ENCODE results near the gene CLEC4D. TPM values are rescaled to one million over a fixed set of nuclear protein-coding genes. Genes with fewer than 3 reads are reported as not detected.

Gene CLEC4D
- polyA plus RNA-seq, 1 donor (not counting 4 experiments of a cell fraction or from before 2014, with no cell fraction given) = not detected

DNA sequence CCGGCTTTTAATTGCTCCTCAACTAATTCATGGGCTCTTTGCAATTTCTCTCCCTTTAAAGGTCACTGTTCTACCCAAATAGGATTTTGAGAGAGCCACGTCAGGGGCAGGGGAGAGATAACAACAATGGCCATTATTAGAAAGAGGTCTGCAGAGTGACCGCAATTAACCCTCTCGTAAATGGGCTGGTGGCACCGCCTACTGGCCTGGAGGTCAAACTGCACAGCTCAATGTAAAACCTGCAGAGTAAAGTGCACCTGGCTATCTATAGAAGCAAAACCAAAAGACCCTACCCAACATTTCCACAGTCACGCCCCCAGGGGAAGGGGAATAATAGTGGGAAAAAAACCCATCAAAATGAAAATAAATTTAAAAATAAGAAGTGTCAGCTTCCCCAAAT, 49.0 kb downstream of the CLEC4D start:
- no peaks in the 10 kb centered on the region for H3K79me2 ChIP-seq (ENCODE audit: control insufficient read depth, insufficient read depth, low read length)
- H3K9me3 ChIP-seq (ENCODE audit: control insufficient read depth, low read depth, low read length) = no peaks in the 10 kb centered on the region
- H3K4me3 ChIP-seq (ENCODE audit: control insufficient read depth in 2 of 3, extremely low read depth in 1 of 3, insufficient read depth in 2 of 3, low read depth in 1 of 3, low read length in 3 of 3) = no peak overlapping the region
- no peaks in the 10 kb centered on the region for H3K4me1 ChIP-seq (ENCODE audit: control insufficient read depth, extremely low read depth, insufficient read depth, low read length)
- no peak overlapping the region for H3K27ac ChIP-seq (ENCODE audit: control insufficient read depth, insufficient read depth, low read length)
- no peaks in the 10 kb centered on the region for H3K9me1 ChIP-seq (ENCODE audit: control insufficient read depth, extremely low read depth, insufficient read depth, low read length)
- DNase-seq (ENCODE audit: low read depth, low spot score) (no peak), FAIRE-seq (no peak)
- H3K4me2 ChIP-seq (ENCODE audit: control insufficient read depth, extremely low read depth, insufficient read depth, low read depth, low read length) = no peak overlapping the region
- no peak overlapping the region for H3K9ac ChIP-seq (ENCODE audit: control insufficient read depth, extremely low read depth, insufficient read depth, low read length)
- H2AFZ ChIP-seq (ENCODE audit: control insufficient read depth, low read length) = no peak overlapping the region
- TF ChIP-seq EZH2 (IDR thresholded peaks at IDR 0.05; ENCODE audit: low read length) = no peak
- TF ChIP-seq, protein P1, sequence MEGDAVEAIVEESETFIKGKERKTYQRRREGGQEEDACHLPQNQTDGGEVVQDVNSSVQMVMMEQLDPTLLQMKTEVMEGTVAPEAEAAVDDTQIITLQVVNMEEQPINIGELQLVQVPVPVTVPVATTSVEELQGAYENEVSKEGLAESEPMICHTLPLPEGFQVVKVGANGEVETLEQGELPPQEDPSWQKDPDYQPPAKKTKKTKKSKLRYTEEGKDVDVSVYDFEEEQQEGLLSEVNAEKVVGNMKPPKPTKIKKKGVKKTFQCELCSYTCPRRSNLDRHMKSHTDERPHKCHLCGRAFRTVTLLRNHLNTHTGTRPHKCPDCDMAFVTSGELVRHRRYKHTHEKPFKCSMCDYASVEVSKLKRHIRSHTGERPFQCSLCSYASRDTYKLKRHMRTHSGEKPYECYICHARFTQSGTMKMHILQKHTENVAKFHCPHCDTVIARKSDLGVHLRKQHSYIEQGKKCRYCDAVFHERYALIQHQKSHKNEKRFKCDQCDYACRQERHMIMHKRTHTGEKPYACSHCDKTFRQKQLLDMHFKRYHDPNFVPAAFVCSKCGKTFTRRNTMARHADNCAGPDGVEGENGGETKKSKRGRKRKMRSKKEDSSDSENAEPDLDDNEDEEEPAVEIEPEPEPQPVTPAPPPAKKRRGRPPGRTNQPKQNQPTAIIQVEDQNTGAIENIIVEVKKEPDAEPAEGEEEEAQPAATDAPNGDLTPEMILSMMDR (optimal IDR thresholded peaks at IDR 0.05 in 1 of 3, IDR thresholded peaks at IDR 0.05 in 1 of 3, conservative IDR thresholded peaks at IDR 0.05 in 1 of 3; ENCODE audit: extremely low read depth in 1 of 3, insufficient read depth in 2 of 3, low read length in 3 of 3) = peak in 2 of 3 experiments; percentile 4 to 13
- H3K27me3 ChIP-seq (ENCODE audit: control insufficient read depth, extremely low read depth, insufficient read depth, low read length) = no peaks in the 10 kb centered on the region
- dilution Hi-C loops (cut with MboI; ENCODE audit: extremely low pct_ligation_motif_present, low sequenced_read_pairs) = no loop called here
- no peaks in the 10 kb centered on the region for H4K20me1 ChIP-seq (ENCODE audit: control insufficient read depth, extremely low read depth, insufficient read depth, low read length)
- no peaks in the 10 kb centered on the region for H3K36me3 ChIP-seq (ENCODE audit: control insufficient read depth in 2 of 2, extremely low read depth in 1 of 2, insufficient read depth in 2 of 2, low read length in 2 of 2)

DNA sequence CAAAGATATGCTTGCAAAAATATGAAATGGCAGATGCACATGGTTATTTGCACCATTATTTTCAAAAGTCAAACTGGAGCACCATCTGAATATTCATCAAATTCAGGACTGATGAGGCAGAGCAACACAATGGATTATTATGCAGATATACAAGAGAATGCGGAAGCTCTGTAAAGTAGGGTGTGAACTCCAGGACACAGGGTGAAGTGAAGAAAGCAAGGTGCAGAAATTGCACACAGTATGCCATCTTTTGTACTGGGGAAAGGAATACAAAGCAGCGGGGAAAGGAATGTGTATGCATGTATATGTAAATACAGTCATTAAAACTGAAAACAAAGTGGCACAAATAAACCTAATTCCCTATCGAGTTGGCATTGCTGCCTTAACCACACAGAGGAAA, 50.1 kb downstream of the CLEC4D start:
- Histone ChIP-seq H3K9ac (ENCODE audit: control insufficient read depth, extremely low read depth, insufficient read depth, low read length) (no peak overlapping the region), H3K4me1 (ENCODE audit: control insufficient read depth, extremely low read depth, insufficient read depth, low read length) (no peaks in the 10 kb centered on the region), H2AFZ (ENCODE audit: control insufficient read depth, low read length) (no peak overlapping the region), H3K4me3 (ENCODE audit: control insufficient read depth in 2 of 3, extremely low read depth in 1 of 3, insufficient read depth in 2 of 3, low read depth in 1 of 3, low read length in 3 of 3) (no peak overlapping the region), H3K9me3 (ENCODE audit: control insufficient read depth, low read depth, low read length) (no peaks in the 10 kb centered on the region), H3K36me3 (ENCODE audit: control insufficient read depth in 2 of 2, extremely low read depth in 1 of 2, insufficient read depth in 2 of 2, low read length in 2 of 2) (no peaks in the 10 kb centered on the region), H3K4me2 (ENCODE audit: control insufficient read depth, extremely low read depth, insufficient read depth, low read depth, low read length) (no peak overlapping the region), H3K27ac (ENCODE audit: control insufficient read depth, insufficient read depth, low read length) (no peak overlapping the region), H3K79me2 (ENCODE audit: control insufficient read depth, insufficient read depth, low read length) (no peaks in the 10 kb centered on the region), H3K27me3 (ENCODE audit: control insufficient read depth, extremely low read depth, insufficient read depth, low read length) (no peaks in the 10 kb centered on the region), H3K9me1 (ENCODE audit: control insufficient read depth, extremely low read depth, insufficient read depth, low read length) (no peaks in the 10 kb centered on the region), H4K20me1 (ENCODE audit: control insufficient read depth, extremely low read depth, insufficient read depth, low read length) (no peaks in the 10 kb centered on the region)
- DNase-seq (ENCODE audit: low read depth, low spot score) (no peak), FAIRE-seq (no peak)
- dilution Hi-C loops (cut with MboI; ENCODE audit: extremely low pct_ligation_motif_present, low sequenced_read_pairs) = no loop called here
- TF ChIP-seq, protein P1 (optimal IDR thresholded peaks at IDR 0.05 in 1 of 3, IDR thresholded peaks at IDR 0.05 in 1 of 3, conservative IDR thresholded peaks at IDR 0.05 in 1 of 3; ENCODE audit: extremely low read depth in 1 of 3, insufficient read depth in 2 of 3, low read length in 3 of 3) = no peak
- TF ChIP-seq EZH2 (IDR thresholded peaks at IDR 0.05; ENCODE audit: low read length) = no peak

All from keratinocyte (primary cell).